Measurements from ENCODE around the gene SLC9A2.

DNA sequence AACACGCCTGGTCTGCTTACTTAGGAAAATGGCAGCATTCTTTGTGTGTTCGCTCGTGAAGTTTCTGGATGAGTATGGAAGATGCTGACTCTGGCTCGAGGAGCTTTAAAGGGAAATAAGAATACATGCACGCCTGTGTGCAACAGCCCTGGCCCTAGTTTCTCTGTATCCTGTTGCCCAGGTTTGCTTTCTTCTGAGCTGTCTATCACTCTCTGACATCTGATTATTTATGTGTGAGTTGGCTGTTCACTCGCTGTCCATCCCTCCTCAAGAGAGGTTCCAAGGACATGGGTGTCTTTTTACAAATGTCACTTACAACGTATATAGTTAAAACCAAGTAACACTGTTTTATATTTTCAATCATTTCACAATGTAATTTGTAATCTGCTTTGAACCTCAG, 16.0 kb downstream of the SLC9A2 start:
- TF ChIP-seq, protein P1, sequence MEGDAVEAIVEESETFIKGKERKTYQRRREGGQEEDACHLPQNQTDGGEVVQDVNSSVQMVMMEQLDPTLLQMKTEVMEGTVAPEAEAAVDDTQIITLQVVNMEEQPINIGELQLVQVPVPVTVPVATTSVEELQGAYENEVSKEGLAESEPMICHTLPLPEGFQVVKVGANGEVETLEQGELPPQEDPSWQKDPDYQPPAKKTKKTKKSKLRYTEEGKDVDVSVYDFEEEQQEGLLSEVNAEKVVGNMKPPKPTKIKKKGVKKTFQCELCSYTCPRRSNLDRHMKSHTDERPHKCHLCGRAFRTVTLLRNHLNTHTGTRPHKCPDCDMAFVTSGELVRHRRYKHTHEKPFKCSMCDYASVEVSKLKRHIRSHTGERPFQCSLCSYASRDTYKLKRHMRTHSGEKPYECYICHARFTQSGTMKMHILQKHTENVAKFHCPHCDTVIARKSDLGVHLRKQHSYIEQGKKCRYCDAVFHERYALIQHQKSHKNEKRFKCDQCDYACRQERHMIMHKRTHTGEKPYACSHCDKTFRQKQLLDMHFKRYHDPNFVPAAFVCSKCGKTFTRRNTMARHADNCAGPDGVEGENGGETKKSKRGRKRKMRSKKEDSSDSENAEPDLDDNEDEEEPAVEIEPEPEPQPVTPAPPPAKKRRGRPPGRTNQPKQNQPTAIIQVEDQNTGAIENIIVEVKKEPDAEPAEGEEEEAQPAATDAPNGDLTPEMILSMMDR (conservative IDR thresholded peaks at IDR 0.05; ENCODE audit: low read depth, low read length): no peak
- TF ChIP-seq EZH2 (IDR thresholded peaks at IDR 0.05; ENCODE audit: low read length, unreplicated experiment): no peak

Data from PC-3 (cell line).